Upper lobe of left lung (tissue), 6 donors: ENCODE results near the gene GFRA3. TPM values are rescaled to one million over a fixed set of nuclear protein-coding genes. Genes with fewer than 3 reads are reported as not detected.

Source experiments
- ATAC-seq, 2 donors: fragments of 200-7000 bp; cut with Tn5 transposase; one replicate each; pipeline ENCODE4 v1.9.1; 2022; ENCODE audit warnings: mild to moderate bottlenecking in 2 of 2, moderate library complexity in 2 of 2; ENCODE audit not compliant: low FRiP score in 2 of 2
- DNase-seq, 2 donors: peaks; one replicate each; pipeline ENCODE4 v3.0.0-alpha.2; 2019 to 2020
- H3K27ac ChIP-seq, 4 donors: fragments of 200-600 bp; sonication (generic); one replicate each; pipeline ENCODE4 v1.5.1; 2016 to 2019
- H3K27me3 ChIP-seq, 4 donors: fragments of 200-600 bp; sonication (generic); one replicate each; pipeline ENCODE4 v1.5.1; 2017 to 2019
- H3K36me3 ChIP-seq, 4 donors: fragments of 200-600 bp; sonication (generic); one replicate each; pipeline ENCODE4 v1.5.1; 2016 to 2019
- H3K4me1 ChIP-seq, 4 donors: fragments of 200-600 bp; sonication (generic); one replicate each; pipeline ENCODE4 v1.5.1; 2018 to 2019
- H3K4me3 ChIP-seq, 4 donors: fragments of 200-600 bp; sonication (generic); one replicate each; pipeline ENCODE4 v1.5.1; 2017 to 2019; ENCODE audit warnings: mild to moderate bottlenecking in 2 of 4, moderate library complexity in 1 of 4
- H3K9me3 ChIP-seq, 4 donors: fragments of 200-600 bp; sonication (generic); one replicate each; pipeline ENCODE4 v1.5.1; 2018 to 2019
- EP300 ChIP-seq, 4 donors: sonication (generic); formaldehyde crosslinking; IDR thresholded peaks; one replicate each; pipeline ENCODE4 v1.5.1; 2017; ENCODE audit warnings: antibody characterized with exemption in 4 of 4, control low read depth in 2 of 4
- POLR2A ChIP-seq, 4 donors: fragments of 450-650 bp; IDR thresholded peaks; one replicate each; pipeline ENCODE4 v1.5.1; 2016 to 2017; ENCODE audit warnings: antibody characterized with exemption in 4 of 4, mild to moderate bottlenecking in 2 of 4
- POLR2AphosphoS5 ChIP-seq, 2 donors: sonication (generic); formaldehyde crosslinking; IDR thresholded peaks; one replicate each; pipeline ENCODE4 v1.5.1; 2017; ENCODE audit warnings: antibody characterized with exemption in 2 of 2
- WGBS, 2 donors: methylation state at CpG; one replicate each; pipeline ENCODE4 v1.1.5; 2017 to 2018; 5-methylcytosine and 5-hydroxymethylcytosine counted together
- total RNA-seq, 6 donors: library from RNA; depleted of rRNA in 4 of 6; stranded (reverse); fragments of >200 nt in 4 of 6; gene quantifications; one replicate each; pipeline versions ENCODE4 v1.1.0 to v1.2.1, GENCODE V29; 2016 to 2021
- TF ChIP-seq, protein P1 (sequence below), 6 experiments: fragments of 450-650 bp in 4 of 6; fragments of 200-600 bp in 2 of 6; sonication (generic) in 2 of 6; IDR thresholded peaks; one replicate each; pipeline ENCODE4 v1.5.1; 2016 to 2019; ENCODE audit warnings: antibody characterized with exemption in 6 of 6
- donor health status: DM: no; HTN: no; CAD: no; lungs with moderate emphysema.
- donor health status: DM: no; HTN: yes; CAD: no; lungs with severe emphysema.

The GFRA3 gene
- total RNA-seq, 6 donors from 2014 or later = 0.30 to 0.86 (median 0.33) TPM; not detected in 1

DNA sequence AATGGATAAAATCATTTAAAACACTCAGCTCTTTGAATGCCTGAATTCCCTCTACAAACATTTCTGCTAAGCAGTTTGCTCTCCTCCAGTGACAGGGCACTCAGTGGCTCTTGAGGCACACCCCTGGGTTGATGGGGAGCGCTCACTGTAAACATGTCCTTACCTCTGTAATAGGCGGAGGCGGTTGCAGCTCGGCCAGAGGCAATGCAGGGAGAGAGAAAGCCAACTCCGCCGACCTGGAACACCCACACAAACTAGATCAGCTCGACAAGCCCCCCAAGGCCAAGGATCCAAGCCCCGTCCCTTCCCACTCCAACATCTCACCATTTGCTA lies 61.6 kb downstream of the GFRA3 start:
- DNase-seq (peak in 1 of 2 donors; percentile 21), ATAC-seq (peak; percentile 47 to 61)
- Histone ChIP-seq H3K27ac (peak overlapping the region; percentile 71 to 88 (median 84)), H3K27me3 (no peaks in the 10 kb centered on the region), H3K4me3 (peak overlapping the region; percentile 80 to 100 (median 91)), H3K36me3 (peaks cover 0 to 17% (median 3%) of the 10 kb centered on the region in 4 donors), H3K4me1 (peaks cover 20 to 31% (median 22%) of the 10 kb centered on the region in 4 donors), H3K9me3 (no peaks in the 10 kb centered on the region)
- no peak for TF ChIP-seq POLR2A (IDR thresholded peaks at IDR 0.05)
- TF ChIP-seq EP300 (IDR thresholded peaks at IDR 0.05) = no peak
- TF ChIP-seq POLR2AphosphoS5 (IDR thresholded peaks at IDR 0.05) = no peak
- TF ChIP-seq, protein P1, sequence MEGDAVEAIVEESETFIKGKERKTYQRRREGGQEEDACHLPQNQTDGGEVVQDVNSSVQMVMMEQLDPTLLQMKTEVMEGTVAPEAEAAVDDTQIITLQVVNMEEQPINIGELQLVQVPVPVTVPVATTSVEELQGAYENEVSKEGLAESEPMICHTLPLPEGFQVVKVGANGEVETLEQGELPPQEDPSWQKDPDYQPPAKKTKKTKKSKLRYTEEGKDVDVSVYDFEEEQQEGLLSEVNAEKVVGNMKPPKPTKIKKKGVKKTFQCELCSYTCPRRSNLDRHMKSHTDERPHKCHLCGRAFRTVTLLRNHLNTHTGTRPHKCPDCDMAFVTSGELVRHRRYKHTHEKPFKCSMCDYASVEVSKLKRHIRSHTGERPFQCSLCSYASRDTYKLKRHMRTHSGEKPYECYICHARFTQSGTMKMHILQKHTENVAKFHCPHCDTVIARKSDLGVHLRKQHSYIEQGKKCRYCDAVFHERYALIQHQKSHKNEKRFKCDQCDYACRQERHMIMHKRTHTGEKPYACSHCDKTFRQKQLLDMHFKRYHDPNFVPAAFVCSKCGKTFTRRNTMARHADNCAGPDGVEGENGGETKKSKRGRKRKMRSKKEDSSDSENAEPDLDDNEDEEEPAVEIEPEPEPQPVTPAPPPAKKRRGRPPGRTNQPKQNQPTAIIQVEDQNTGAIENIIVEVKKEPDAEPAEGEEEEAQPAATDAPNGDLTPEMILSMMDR (IDR thresholded peaks at IDR 0.05) = no peak
- WGBS, 2 donors = 0 to 1% methylated on average over 4 to 8 of the region's 8 CpGs

GRCh38 chr5:138210985-138211384 lies 63.4 kb downstream of the GFRA3 start:
- ATAC-seq = no peak
- H3K27ac ChIP-seq = no peak overlapping the region
- WGBS, 2 donors = 95 to 99% methylated on average over 3 of the region's 3 CpGs
- TF ChIP-seq EP300 (IDR thresholded peaks at IDR 0.05) = no peak
- TF ChIP-seq, protein P1 (IDR thresholded peaks at IDR 0.05) = no peak
- no peak for TF ChIP-seq POLR2AphosphoS5 (IDR thresholded peaks at IDR 0.05)
- no peak for TF ChIP-seq POLR2A (IDR thresholded peaks at IDR 0.05)
- H3K27me3 ChIP-seq = no peaks in the 10 kb centered on the region
- no peak for DNase-seq
- H3K4me3 ChIP-seq = no peak overlapping the region
- peaks cover 20 to 31% (median 22%) of the 10 kb centered on the region in 4 donors for H3K4me1 ChIP-seq
- no peaks in the 10 kb centered on the region for H3K9me3 ChIP-seq
- peaks cover 0 to 27% (median 3%) of the 10 kb centered on the region in 4 donors for H3K36me3 ChIP-seq

Other genes with a start within 250 kb of the GFRA3 start
- 10 to 100 TPM; 27.1 to 62.9 (median 40.7) TPM for gene FAM13B, start 241.5 kb downstream of the GFRA3 start, total RNA-seq
- not detected for gene WNT8A, start 190.6 kb downstream of the GFRA3 start, total RNA-seq
- 10 to 100 TPM in 1 of 6 donors, 1 to 10 TPM in 4, not detected in 1; 1.6 to 22.8 (median 4.4) TPM for gene NME5, start 135.2 kb downstream of the GFRA3 start, total RNA-seq
- gene BRD8, start 96.0 kb downstream of the GFRA3 start, total RNA-seq = 100 to 1,000 TPM in 1 of 6 donors, 10 to 100 TPM in 5; 26.9 to 210 (median 47.6) TPM
- 1 to 10 TPM; 1.0 to 3.0 (median 1.8) TPM for gene KIF20A, start 95.5 kb downstream of the GFRA3 start, total RNA-seq
- 10 to 100 TPM in 4 of 6 donors, 1 to 10 TPM in 2; 8.4 to 23.2 (median 17.3) TPM for gene CDC23, start 61.3 kb downstream of the GFRA3 start, total RNA-seq
- under 1 TPM in 4 of 6 donors, not detected in 2; 0.37 to 0.67 (median 0.54) TPM for gene CDC25C, start 57.2 kb upstream of the GFRA3 start, total RNA-seq
- 10 to 100 TPM; 15.8 to 71.2 (median 21.9) TPM for gene FAM53C, start 63.6 kb upstream of the GFRA3 start, total RNA-seq
- gene KDM3B, start 78.1 kb upstream of the GFRA3 start, total RNA-seq = 100 to 1,000 TPM in 1 of 6 donors, 10 to 100 TPM in 5; 54.8 to 110 (median 56.8) TPM
- gene REEP2, start 164.4 kb upstream of the GFRA3 start, total RNA-seq = 1 to 10 TPM in 1 of 6 donors, under 1 TPM in 4, not detected in 1; 0.33 to 3.2 (median 0.46) TPM
- gene EGR1, start 190.9 kb upstream of the GFRA3 start, total RNA-seq = 100 to 1,000 TPM in 2 of 6 donors, 10 to 100 TPM in 4; 14.7 to 222 (median 64.2) TPM